ENCODE results near the gene SLC16A7.

- TF ChIP-seq POLR2AphosphoS5 (IDR thresholded peaks at IDR 0.05; ENCODE audit: borderline replicate concordance, low read depth, low read length) (no peak), EZH2 (IDR thresholded peaks at IDR 0.05) (no peak)
Observed at GRCh38 chr12:59736786-59737185, 141.0 kb downstream of the SLC16A7 start.
